GM23338 (cell line): ENCODE data around the gene MPHOSPH8. TPM values are rescaled to one million over a fixed set of nuclear protein-coding genes. Genes with fewer than 3 reads are reported as not detected.

Experiments used
- ATAC-seq: fragments of 200-7000 bp; cut with Tn5 transposase; 3 replicates; pipeline ENCODE4 v1.9.1; 2020
- DNase-seq: peaks from one replicate; pipeline ENCODE4 v3.0.0-alpha.2; 2015; ENCODE audit warnings: low spot score
- H2AFZ ChIP-seq: fragments of 200-600 bp; sonication (generic); 2 replicates; pipeline ENCODE4 v1.8.0; 2016; ENCODE audit warnings: antibody characterized with exemption, mild to moderate bottlenecking, moderate library complexity
- H3F3A ChIP-seq: fragments of 200-600 bp; sonication (generic); replicated peaks from 2 replicates; pipeline ENCODE4 v1.8.0; 2017; ENCODE audit warnings: antibody characterized with exemption, mixed run types, low read depth
- H3K27ac ChIP-seq: fragments of 200-600 bp; sonication (generic); 2 replicates; pipeline ENCODE4 v1.6.1; 2016; ENCODE audit warnings: low read depth
- H3K27me3 ChIP-seq: fragments of 200-600 bp; sonication (generic); 2 replicates; pipeline ENCODE4 v1.8.0; 2016; ENCODE audit warnings: mild to moderate bottlenecking, mixed run types, moderate library complexity; ENCODE audit not compliant: insufficient read depth
- H3K36me3 ChIP-seq: fragments of 200-600 bp; sonication (generic); 2 replicates; pipeline ENCODE4 v1.8.0; 2016; ENCODE audit warnings: mild to moderate bottlenecking; ENCODE audit not compliant: insufficient read depth
- H3K4me1 ChIP-seq: fragments of 200-600 bp; sonication (generic); 2 replicates; pipeline ENCODE4 v1.8.0; 2016; ENCODE audit warnings: mild to moderate bottlenecking, moderate library complexity; ENCODE audit not compliant: insufficient read depth
- H3K4me2 ChIP-seq: fragments of 200-600 bp; sonication (generic); 2 replicates; pipeline ENCODE4 v1.7.1; 2017; ENCODE audit warnings: mixed run types
- H3K4me3 ChIP-seq: fragments of 200-600 bp; sonication (generic); 2 replicates; pipeline ENCODE4 v1.6.1; 2016; ENCODE audit warnings: mixed run types
- H3K79me2 ChIP-seq: fragments of 200-600 bp; sonication (generic); replicated peaks from 2 replicates; pipeline ENCODE4 v1.8.0; 2017; ENCODE audit warnings: mild to moderate bottlenecking; ENCODE audit not compliant: insufficient read depth
- H3K9me2 ChIP-seq: fragments of 200-600 bp; sonication (generic); 2 replicates; pipeline ENCODE4 v1.8.0; 2017; ENCODE audit not compliant: insufficient read depth
- H4K20me1 ChIP-seq: fragments of 200-600 bp; sonication (generic); replicated peaks from 2 replicates; pipeline ENCODE4 v1.8.0; 2017; ENCODE audit warnings: mild to moderate bottlenecking; ENCODE audit not compliant: insufficient read depth
- H3K27ac Mint-ChIP-seq: 2 replicates; pipeline ENCODE4 v1.8.0; 2020; ENCODE audit warnings: inconsistent platforms, mild to moderate bottlenecking, moderate library complexity, mixed read lengths
- H3K27me3 Mint-ChIP-seq: 3 replicates; pipeline ENCODE4 v1.8.0; 2022; ENCODE audit warnings: low read depth, mild to moderate bottlenecking, moderate library complexity, mixed read lengths, inconsistent platforms; ENCODE audit not compliant: insufficient read depth, poor library complexity
- H3K36me3 Mint-ChIP-seq: 3 replicates; pipeline ENCODE4 v1.8.0; 2021; ENCODE audit warnings: low read depth, mild to moderate bottlenecking, inconsistent platforms, moderate library complexity, mixed read lengths
- H3K4me1 Mint-ChIP-seq: 3 replicates; pipeline ENCODE4 v1.8.0; 2020; ENCODE audit warnings: mild to moderate bottlenecking, inconsistent platforms, mixed read lengths
- H3K4me3 Mint-ChIP-seq: 3 replicates; pipeline ENCODE4 v1.8.0; 2021; ENCODE audit warnings: moderate library complexity, mild to moderate bottlenecking, inconsistent platforms, mixed read lengths
- H3K9me3 Mint-ChIP-seq: 3 replicates; pipeline ENCODE4 v1.8.0; 2020; ENCODE audit warnings: moderate library complexity, mild to moderate bottlenecking, inconsistent platforms, mixed read lengths
- CREB1 ChIP-seq: fragments of 250-450 bp; sonication (Bioruptor Pico); IDR thresholded peaks from 2 replicates; pipeline ENCODE4 v1.5.0; 2020; ENCODE audit warnings: low read depth, mild to moderate bottlenecking, moderate library complexity
- CTCF ChIP-seq, 2 experiments: fragments of 200-600 bp in 1 of 2; sonication (generic) in 1 of 2; conservative IDR thresholded peaks; 2 replicates each; pipeline versions ENCODE4 v1.5.1 to v1.6.1; 2016 to 2017; ENCODE audit warnings: antibody characterized with exemption in 2 of 2, low read depth in 2 of 2, mild to moderate bottlenecking in 2 of 2, moderate library complexity in 1 of 2
- ETS1 ChIP-seq: IDR thresholded peaks from 2 replicates; pipeline ENCODE4 v1.6.1; 2016; ENCODE audit warnings: antibody characterized with exemption
- EZH2phosphoT487 ChIP-seq: fragments of 200-600 bp; sonication (generic); IDR thresholded peaks from one replicate; pipeline ENCODE4 v1.8.1; 2018; ENCODE audit warnings: antibody characterized with exemption; ENCODE audit not compliant: unreplicated experiment
- NANOG ChIP-seq: IDR thresholded peaks from 2 replicates; pipeline ENCODE4 v1.6.1; 2016; ENCODE audit warnings: antibody characterized with exemption, borderline replicate concordance
- POLR2AphosphoS5 ChIP-seq: IDR thresholded peaks from 2 replicates; pipeline ENCODE4 v1.6.1; 2016; ENCODE audit warnings: antibody characterized with exemption, low read depth
- STAT1 ChIP-seq: IDR thresholded peaks from one replicate; pipeline ENCODE4 v1.6.1; 2016; ENCODE audit warnings: antibody characterized with exemption; ENCODE audit not compliant: unreplicated experiment
- ZNF114 ChIP-seq: fragments of 250-450 bp; sonication (Bioruptor Pico); IDR thresholded peaks from 2 replicates; pipeline ENCODE4 v1.5.0; 2020; ENCODE audit warnings: mild to moderate bottlenecking, moderate library complexity
- ZNF331 ChIP-seq: fragments of 250-450 bp; sonication (Bioruptor Pico); IDR thresholded peaks from 2 replicates; pipeline ENCODE4 v1.5.0; 2020; ENCODE audit warnings: low read depth, mild to moderate bottlenecking, moderate library complexity
- ZNF462 ChIP-seq: fragments of 250-450 bp; sonication (Bioruptor Pico); IDR thresholded peaks from 2 replicates; pipeline ENCODE4 v1.5.0; 2020; ENCODE audit warnings: mild to moderate bottlenecking, moderate library complexity
- polyA plus RNA-seq: library from polyadenylated mRNA; unstranded; fragments of >200 nt; fragmentation: Nextera tagmentation; extraction: Ambion mirVana; gene quantifications from 2 replicates; pipeline ENCODE4 v1.2.1, GENCODE V29; 2016
- total RNA-seq: library from RNA; depleted of rRNA; stranded (reverse); fragments of >200 nt; shearing (Covaris generic); gene quantifications from 2 replicates; pipeline ENCODE4 v1.2.3, GENCODE V29; 2014

The MPHOSPH8 gene
- total and polyA plus RNA-seq, 2 experiments from 2014 or later = 15.6 to 31.9 TPM

GRCh38 chr13:19657872-19658591, 24.6 kb downstream of the MPHOSPH8 start:
- Histone ChIP-seq H3K36me3 (peaks cover 9% of the 10 kb centered on the region), H3K79me2 (no peaks in the 10 kb centered on the region), H3F3A (no peaks in the 10 kb centered on the region), H3K4me2 (no peak overlapping the region), H3K27ac (no peak overlapping the region), H3K27me3 (no peaks in the 10 kb centered on the region), H3K4me1 (no peaks in the 10 kb centered on the region), H3K9me2 (no peaks in the 10 kb centered on the region), H3K4me3 (no peak overlapping the region), H2AFZ (no peak overlapping the region), H4K20me1 (peaks cover 6% of the 10 kb centered on the region; the same call in 1 of the 2 replicates)
- H3K4me1 Mint-ChIP-seq = no peaks in the 10 kb centered on the region
- H3K4me3 Mint-ChIP-seq = no peak overlapping the region
- no peaks in the 10 kb centered on the region for H3K9me3 Mint-ChIP-seq
- H3K27me3 Mint-ChIP-seq = no peaks in the 10 kb centered on the region
- TF ChIP-seq ZNF331 (CRISPR knock-in tag) = no peak
- TF ChIP-seq EZH2phosphoT487 = no peak
- TF ChIP-seq ZNF462 (CRISPR knock-in tag) = no peak
- TF ChIP-seq ETS1 = no peak
- no peak for TF ChIP-seq CREB1 (CRISPR knock-in tag)
- TF ChIP-seq ZNF114 = no peak
- TF ChIP-seq CTCF (conservative IDR thresholded peaks at IDR 0.05; ENCODE audit: low read depth in 2 of 2) = no peak
- TF ChIP-seq STAT1 = no peak
- no peak for TF ChIP-seq POLR2AphosphoS5
- no peak for TF ChIP-seq NANOG
- DNase-seq = no peak
- no peak overlapping the region for H3K27ac Mint-ChIP-seq
- ATAC-seq = no peak
- peaks cover 17% of the 10 kb centered on the region for H3K36me3 Mint-ChIP-seq
